Heart right ventricle (tissue), 16 donors: ENCODE results near the gene UBIAD1. TPM values are rescaled to one million over a fixed set of nuclear protein-coding genes. Genes with fewer than 3 reads are reported as not detected.

Source experiments
- ATAC-seq, 8 donors: fragments of 200-7000 bp; cut with Tn5 transposase; one replicate each; pipeline ENCODE4 v1.9.1; 2020; ENCODE audit warnings: mild to moderate bottlenecking in 8 of 8, moderate library complexity in 8 of 8, moderate number of reproducible peaks in 1 of 8
- DNase-seq, 2 donors: peaks; one replicate each; pipeline ENCODE4 v3.0.0-alpha.2; 2020
- H3K27ac ChIP-seq, 10 donors: fragments of 200-600 bp; sonication (generic) in 2 of 10; one replicate each; pipeline versions ENCODE4 v1.5.0 to v1.8.0; 2020 to 2022; ENCODE audit warnings: mild to moderate bottlenecking in 3 of 10
- H3K27me3 ChIP-seq, 7 donors: fragments of 200-600 bp; one replicate each; pipeline ENCODE4 v1.8.0; 2021 to 2022; ENCODE audit warnings: mild to moderate bottlenecking in 2 of 7
- H3K36me3 ChIP-seq, 9 donors: fragments of 200-600 bp; sonication (generic) in 1 of 9; one replicate each; pipeline versions ENCODE4 v1.5.0 to v1.8.0; 2020 to 2022; ENCODE audit warnings: mild to moderate bottlenecking in 2 of 9
- H3K4me1 ChIP-seq, 9 donors: fragments of 200-600 bp; sonication (generic) in 1 of 9; one replicate each; pipeline versions ENCODE4 v1.5.0 to v1.8.0; 2020 to 2022; ENCODE audit warnings: mild to moderate bottlenecking in 4 of 9
- H3K4me3 ChIP-seq, 10 donors: fragments of 200-600 bp; sonication (generic) in 2 of 10; one replicate each; pipeline versions ENCODE4 v1.5.0 to v1.8.0; 2020 to 2022; ENCODE audit warnings: mild to moderate bottlenecking in 7 of 10, moderate library complexity in 2 of 10
- H3K9me3 ChIP-seq, 11 donors: fragments of 200-600 bp in 10 of 11; sonication (generic) in 2 of 11; one replicate each; pipeline versions ENCODE4 v1.5.0 to v1.8.0; 2013 to 2022; ENCODE audit warnings: mild to moderate bottlenecking in 2 of 11, control low read depth in 1 of 11, moderate library complexity in 1 of 11
- CTCF ChIP-seq, 9 donors: fragments of 200-600 bp; sonication (generic) in 2 of 9; IDR thresholded peaks; one replicate each; pipeline versions ENCODE4 v1.5.0 to v1.8.0; 2021 to 2022; ENCODE audit warnings: antibody characterized with exemption in 9 of 9, mild to moderate bottlenecking in 5 of 9, moderate library complexity in 1 of 9
- WGBS, 2 donors: extraction: QIAGEN DNeasy Blood & Tissue Kit; methylation state at CpG; one replicate each; pipeline ENCODE4 v1.1.7; 2013; ENCODE audit warnings: inconsistent platforms in 1 of 2; 5-methylcytosine and 5-hydroxymethylcytosine counted together
- intact Hi-C, 10 donors: fragments of 100-400 bp; cut with DNase I; formaldehyde crosslinking; loops; one replicate each; pipeline versions ENCODE4 v1.11.1 to v1.14.2; 2022
- polyA plus RNA-seq, 2 donors: library from polyadenylated mRNA; stranded (reverse); fragments of 200-250 nt; gene quantifications; one replicate each; pipeline ENCODE4 v1.2.3, GENCODE V29; 2013
- total RNA-seq, 10 donors: library from RNA; stranded (reverse); fragmentation: NEBNext Ultra II Directional in 3 of 10; extraction: Animal tissue kit (Norgen Biotek cat#: 25700) in 3 of 10; gene quantifications; one replicate each; pipeline versions ENCODE4 v1.2.1 to v1.2.4, GENCODE V29; 2021 to 2023
- donor health status: Arrhythmogenic right ventricular cardiomyopathy.
- donor health status: ischemic (EF 13 %, LVEDD 7.1; RV severe dilation, severe dysfunction).
- donor health status: healthy with polysubstance abuse.
- donor health status: DM: no; HTN: yes; CAD: no.
- donor health status: DM: no; HTN: no; CAD: no.
- donor health status: ischemic (EF 25% LVEDD 6.9; RV normal size, moderate dysfunction).
- donor health status: ischemic (EF 25% LVEDD 5.7; RV mildly dilated, moderate dysfunction).
- donor health status: healthy.
- donor health status: DM: yes; HTN: yes; CAD: no.
- donor health status: Ischemic cardiomyopathy.
- donor health status: ischemic (EF 35%, LVEDD 5.7; RV mildly dilated, moderate dysfunction).
- donor health status: nonischemic (EF 11% LVEDD 7.7; RV severe dilation, severe dysfunction).
- donor health status: DM: yes; HTN: yes; CAD: no.
- donor health status: PGD.
- donor health status: ischemic (EF 29% LVEDD 5.4; RV normal size, mild dysfunction).
- donor health status: nonischemic (EF 23%, LVEDD 6.1; RV moderate dilation, normal function).

The UBIAD1 gene
- total and polyA plus RNA-seq, 12 donors: 4.9 to 17.4 (median 11.6) TPM

GRCh38 chr1:11285883-11286734 is 13.1 kb downstream of the UBIAD1 start:
- ATAC-seq: no peak
- Histone ChIP-seq H3K36me3 (peaks cover 0 to 64% (median 10%) of the 10 kb centered on the region in 9 donors), H3K4me1 (peaks cover 0 to 18% (median 13%) of the 10 kb centered on the region in 9 donors), H3K27me3 (no peaks in the 10 kb centered on the region), H3K27ac (no peak overlapping the region), H3K4me3 (no peak overlapping the region), H3K9me3 (no peaks in the 10 kb centered on the region)
- no peak for DNase-seq
- peak in 4 of 9 donors; percentile 15 to 34 (median 28) for TF ChIP-seq CTCF (IDR thresholded peaks at IDR 0.05)
- 82 to 87% methylated on average over 7 of the region's 7 CpGs for WGBS, 2 donors
- intact Hi-C loops: loop anchor here in 1 of 10 donors (10.0 kb wide), 1 partner anchor 359 kb away; no protein-coding TSS in a partner anchor

GRCh38 chr1:11286735-11287410 is 13.9 kb downstream of the UBIAD1 start:
- ATAC-seq (no peak), DNase-seq (no peak)
- Histone ChIP-seq H3K27ac (no peak overlapping the region), H3K27me3 (no peaks in the 10 kb centered on the region), H3K9me3 (no peaks in the 10 kb centered on the region), H3K4me3 (no peak overlapping the region), H3K36me3 (peaks cover 0 to 69% (median 10%) of the 10 kb centered on the region in 9 donors), H3K4me1 (peaks cover 0 to 13% (median 7%) of the 10 kb centered on the region in 9 donors)
- WGBS, 2 donors: 86 to 95% methylated on average over 3 of the region's 3 CpGs
- no peak for TF ChIP-seq CTCF (IDR thresholded peaks at IDR 0.05)
- intact Hi-C loops: loop anchor here in 1 of 10 donors (10.0 kb wide), 1 partner anchor 358 kb away; no protein-coding TSS in a partner anchor

GRCh38 chr1:11289064-11289463 is 16.1 kb downstream of the UBIAD1 start:
- H3K4me1 ChIP-seq: peaks cover 0 to 9% (median 0%) of the 10 kb centered on the region in 9 donors
- H3K27ac ChIP-seq: no peak overlapping the region
- no peak for DNase-seq
- no peak for TF ChIP-seq CTCF (IDR thresholded peaks at IDR 0.05)
- intact Hi-C loops: loop anchor here in 1 of 10 donors (10.0 kb wide), 1 partner anchor 356 kb away; no protein-coding TSS in a partner anchor
- WGBS, 2 donors: 78 to 90% methylated on average over 5 of the region's 5 CpGs
- no peak for ATAC-seq
- H3K4me3 ChIP-seq: no peak overlapping the region
- peaks cover 0 to 77% (median 10%) of the 10 kb centered on the region in 9 donors for H3K36me3 ChIP-seq
- H3K9me3 ChIP-seq: no peaks in the 10 kb centered on the region
- H3K27me3 ChIP-seq: no peaks in the 10 kb centered on the region

GRCh38 chr1:11291049-11291448 is 18.1 kb downstream of the UBIAD1 start:
- H3K4me3 ChIP-seq: no peak overlapping the region
- 47 to 68% methylated on average over 2 of the region's 2 CpGs for WGBS, 2 donors
- H3K27ac ChIP-seq: no peak overlapping the region
- DNase-seq (no peak), ATAC-seq (no peak)
- intact Hi-C loops: no loop called here
- H3K9me3 ChIP-seq: no peaks in the 10 kb centered on the region
- H3K4me1 ChIP-seq: peaks cover 0 to 9% (median 0%) of the 10 kb centered on the region in 9 donors
- peaks cover 0 to 88% (median 14%) of the 10 kb centered on the region in 9 donors for H3K36me3 ChIP-seq
- no peak for TF ChIP-seq CTCF (IDR thresholded peaks at IDR 0.05)
- no peaks in the 10 kb centered on the region for H3K27me3 ChIP-seq
